Right atrium auricular region (tissue), 2 donors: ENCODE data around the gene SSBP3. TPM values are rescaled to one million over a fixed set of nuclear protein-coding genes. Genes with fewer than 3 reads are reported as not detected.

Experiments
- DNase-seq: peaks from one replicate; pipeline ENCODE4 v3.0.0-alpha.2; 2019; ENCODE audit warnings: low spot score
- H3K27ac ChIP-seq, 2 donors: fragments of 200-600 bp; sonication (generic); 1 replicate in 1 of 2; 2 replicates in 1 of 2; pipeline ENCODE4 v1.5.1; 2016 to 2019
- H3K27me3 ChIP-seq, 2 donors: fragments of 200-600 bp; sonication (generic); one replicate each; pipeline versions ENCODE4 v1.5.1 to v1.6.0; 2017 to 2019
- H3K36me3 ChIP-seq: fragments of 200-600 bp; sonication (generic); one replicate; pipeline ENCODE4 v1.5.1; 2016
- H3K4me1 ChIP-seq, 2 donors: fragments of 200-600 bp; sonication (generic); one replicate each; pipeline versions ENCODE4 v1.5.1 to v1.6.0; 2017 to 2019
- H3K4me3 ChIP-seq, 2 donors: fragments of 200-600 bp; sonication (generic); 1 replicate in 1 of 2; 2 replicates in 1 of 2; pipeline ENCODE4 v1.5.1; 2017 to 2019; ENCODE audit warnings: mild to moderate bottlenecking in 1 of 2, moderate library complexity in 1 of 2
- H3K9me3 ChIP-seq, 2 donors: fragments of 200-600 bp; sonication (generic); one replicate each; pipeline ENCODE4 v1.5.1; 2019
- CTCF ChIP-seq, 2 donors: fragments of 200-600 bp; sonication (generic); IDR thresholded peaks; one replicate each; pipeline ENCODE4 v1.5.1; 2019; ENCODE audit warnings: antibody characterized with exemption in 2 of 2
- total RNA-seq, 2 donors: library from RNA; depleted of rRNA; stranded (reverse); fragments of >200 nt; gene quantifications; one replicate each; pipeline ENCODE4 v1.1.0, GENCODE V29; 2016

Gene SSBP3
- total RNA-seq, 2 donors from 2014 or later = 15.2 to 16.6 TPM

- H3K36me3 ChIP-seq = peaks cover 32% of the 10 kb centered on the region
- H3K9me3 ChIP-seq = no peaks in the 10 kb centered on the region
- H3K4me3 ChIP-seq = no peak overlapping the region
- H3K27ac ChIP-seq = no peak overlapping the region
- H3K4me1 ChIP-seq = peaks cover 0 to 18% of the 10 kb centered on the region in 2 donors
- no peak for DNase-seq
- no peaks in the 10 kb centered on the region for H3K27me3 ChIP-seq
- TF ChIP-seq CTCF (IDR thresholded peaks at IDR 0.05) = no peak
Measured at GRCh38 chr1:54204199-54204598, 202.0 kb downstream of the SSBP3 start.

- no peak for TF ChIP-seq CTCF (IDR thresholded peaks at IDR 0.05)
- Histone ChIP-seq H3K27ac (peak overlapping the region; percentile 56 to 85), H3K27me3 (no peaks in the 10 kb centered on the region)
Measured at GRCh38 chr1:54200519-54200997, 205.6 kb downstream of the SSBP3 start.

GRCh38 chr1:54199765-54200518 is 206.3 kb downstream of the SSBP3 start, which contains the start of the genes CYB5RL and MRPL37:
TSS of gene CYB5RL (minus strand) at chr1:54200030. CDS start at chr1:54195616, 4,414 bp downstream.
TSS of gene MRPL37 (plus strand) at chr1:54200167. CDS start at chr1:54200244, 77 bp downstream.
- TF ChIP-seq CTCF (IDR thresholded peaks at IDR 0.05) = peak in 1 of 2 donors; percentile 15
- H3K9me3 ChIP-seq = no peaks in the 10 kb centered on the region
- peak; percentile 93 for DNase-seq
- peaks cover 0 to 23% of the 10 kb centered on the region in 2 donors for H3K4me1 ChIP-seq
- peak within 1 kb of the TSS; percentile 73 to 94 for H3K4me3 ChIP-seq
- H3K36me3 ChIP-seq = peaks cover 5% of the 10 kb centered on the region
- peak within 1 kb of the TSS; percentile 56 to 85 for H3K27ac ChIP-seq
- H3K27me3 ChIP-seq = no peaks in the 10 kb centered on the region

More at GRCh38 chr1:54200519-54200997, 205.6 kb downstream of the SSBP3 start:
- DNase-seq = no peak
- Histone ChIP-seq H3K4me1 (peaks cover 0 to 23% of the 10 kb centered on the region in 2 donors), H3K36me3 (peaks cover 9% of the 10 kb centered on the region), H3K4me3 (peak overlapping the region; percentile 73 to 94), H3K9me3 (no peaks in the 10 kb centered on the region)

- no peaks in the 10 kb centered on the region for H3K27me3 ChIP-seq
- DNase-seq = no peak
- H3K4me3 ChIP-seq = peak overlapping the region; percentile 73 to 94
- peaks cover 0 to 23% of the 10 kb centered on the region in 2 donors for H3K4me1 ChIP-seq
- peak overlapping the region; percentile 56 to 85 for H3K27ac ChIP-seq
- no peak for TF ChIP-seq CTCF (IDR thresholded peaks at IDR 0.05)
- peaks cover 7% of the 10 kb centered on the region for H3K36me3 ChIP-seq
- H3K9me3 ChIP-seq = no peaks in the 10 kb centered on the region
Measured at GRCh38 chr1:54199151-54199764, 206.9 kb downstream of the SSBP3 start.

- Histone ChIP-seq H3K4me3 (no peak overlapping the region), H3K9me3 (no peaks in the 10 kb centered on the region), H3K36me3 (peaks cover 21% of the 10 kb centered on the region), H3K27me3 (no peaks in the 10 kb centered on the region), H3K27ac (no peak overlapping the region), H3K4me1 (no peaks in the 10 kb centered on the region)
- no peak for TF ChIP-seq CTCF (IDR thresholded peaks at IDR 0.05)
- DNase-seq = no peak
Measured at GRCh38 chr1:54193453-54193852, 212.7 kb downstream of the SSBP3 start.
